GOT3 (cell line): ENCODE data around the gene FRS2.

Experiments used
- DNase-seq: peaks from one replicate; lab custom pipeline; 2025; ENCODE audit warnings: mixed read lengths; lab: John Stamatoyannopoulos, UW

Gene FRS2

GRCh38 chr12:69466867-69467266 lies 3.3 kb upstream of the FRS2 start:
- DNase-seq, result no peak

- DNase-seq, result no peak
Measured at GRCh38 chr12:69467366-69467765, 2.8 kb upstream of the FRS2 start.

- no peak for DNase-seq
Measured at GRCh38 chr12:69468237-69469026, 1.8 kb upstream of the FRS2 start.

GRCh38 chr12:69469854-69470188 lies 367 bp upstream of the FRS2 start:
- DNase-seq, result no peak

- DNase-seq, result no peak
Measured at GRCh38 chr12:69471076-69471430, 865 bp downstream of the FRS2 start.

- no peak for DNase-seq
Measured at GRCh38 chr12:69471667-69472385, 1.6 kb downstream of the FRS2 start.

GRCh38 chr12:69473262-69473661 lies 3.1 kb downstream of the FRS2 start:
- no peak for DNase-seq

- no peak for DNase-seq
Measured at GRCh38 chr12:69474456-69474855, 4.3 kb downstream of the FRS2 start.

GRCh38 chr12:69475237-69475975 lies 5.2 kb downstream of the FRS2 start:
- no peak for DNase-seq

GRCh38 chr12:69476276-69477017 lies 6.3 kb downstream of the FRS2 start:
- no peak for DNase-seq

- DNase-seq, result no peak
Measured at GRCh38 chr12:69479675-69480074, 9.5 kb downstream of the FRS2 start.

- no peak for DNase-seq
Measured at GRCh38 chr12:69480698-69481097, 10.5 kb downstream of the FRS2 start.

GRCh38 chr12:69481133-69481532 lies 10.9 kb downstream of the FRS2 start:
- no peak for DNase-seq

- DNase-seq, result no peak
Measured at GRCh38 chr12:69483700-69484099, 13.5 kb downstream of the FRS2 start.

GRCh38 chr12:69484428-69484827 lies 14.2 kb downstream of the FRS2 start:
- no peak for DNase-seq

GRCh38 chr12:69490920-69491643 lies 20.9 kb downstream of the FRS2 start:
- no peak for DNase-seq

GRCh38 chr12:69492739-69493138 lies 22.6 kb downstream of the FRS2 start:
- no peak for DNase-seq

- DNase-seq, result no peak
Measured at GRCh38 chr12:69495071-69495470, 24.9 kb downstream of the FRS2 start.

- no peak for DNase-seq
Measured at GRCh38 chr12:69497308-69498026, 27.3 kb downstream of the FRS2 start.

- no peak for DNase-seq
Measured at GRCh38 chr12:69500631-69501030, 30.4 kb downstream of the FRS2 start.
